ENCODE measurements around the gene GHDC. TPM values are rescaled to one million over a fixed set of nuclear protein-coding genes. Genes with fewer than 3 reads are reported as not detected.
"Not testable (repeated sequence)": the region's sequence is repeated elsewhere in the genome, so short reads cannot be mapped to it uniquely, and the experiment has no call there.

GHDC gene
- total RNA-seq, 1 experiment from 2014 or later, result 7.5 TPM

DNA sequence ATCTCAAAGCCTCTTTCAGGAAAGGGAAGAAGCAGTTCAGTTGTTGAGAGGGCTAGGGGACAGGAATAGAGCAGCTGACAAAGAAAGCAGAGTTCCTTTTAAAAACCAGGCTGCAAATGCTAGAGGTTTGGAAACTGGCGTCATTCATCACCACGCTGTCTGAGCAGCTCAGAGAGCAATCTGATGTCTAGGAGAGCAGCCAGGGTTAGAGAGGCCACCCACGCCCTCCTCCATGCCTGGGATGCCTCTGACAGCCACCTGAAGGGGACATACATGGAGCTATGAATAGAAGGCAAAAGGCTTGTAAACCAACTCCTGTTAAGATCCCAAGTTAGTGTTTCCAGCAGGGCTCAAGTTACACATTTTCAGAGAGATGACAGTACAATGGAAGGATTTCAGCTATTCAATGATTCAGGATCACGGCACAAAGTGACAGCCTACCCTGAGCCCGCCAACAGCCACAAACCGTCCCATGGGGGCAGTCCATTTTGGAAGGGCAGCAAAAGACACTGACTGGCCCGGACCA is 51.9 kb downstream of the GHDC start (continued):
- TF ChIP-seq KAT7 (CRISPR knock-in tag; IDR thresholded peaks at IDR 0.05; ENCODE audit: borderline replicate concordance), result no peak
- no peak for TF ChIP-seq CREM (CRISPR knock-in tag; IDR thresholded peaks at IDR 0.05)

DNA sequence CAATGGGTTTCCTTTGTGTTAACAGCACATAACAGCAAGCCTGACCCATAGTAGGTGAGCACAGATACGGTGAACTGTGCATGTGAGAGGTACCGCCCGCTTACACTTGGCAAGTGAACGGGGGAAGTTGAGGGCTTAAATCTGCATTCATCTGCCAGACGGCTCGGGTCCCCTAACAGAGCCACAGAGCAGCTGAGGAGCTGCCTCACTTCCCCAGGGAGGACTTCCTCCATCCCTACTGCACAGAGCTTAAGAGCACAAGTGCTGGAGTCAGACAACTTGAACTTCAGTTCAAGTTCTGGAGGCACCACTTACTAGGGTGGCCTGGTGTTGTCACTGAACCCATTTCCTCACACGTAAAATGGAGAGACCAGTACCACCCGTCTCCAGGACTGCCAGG is 52.9 kb downstream of the GHDC start:
- peak overlapping the region; percentile 45; the same call in 1 of the 2 replicates for H3K27ac Mint-ChIP-seq

DNA sequence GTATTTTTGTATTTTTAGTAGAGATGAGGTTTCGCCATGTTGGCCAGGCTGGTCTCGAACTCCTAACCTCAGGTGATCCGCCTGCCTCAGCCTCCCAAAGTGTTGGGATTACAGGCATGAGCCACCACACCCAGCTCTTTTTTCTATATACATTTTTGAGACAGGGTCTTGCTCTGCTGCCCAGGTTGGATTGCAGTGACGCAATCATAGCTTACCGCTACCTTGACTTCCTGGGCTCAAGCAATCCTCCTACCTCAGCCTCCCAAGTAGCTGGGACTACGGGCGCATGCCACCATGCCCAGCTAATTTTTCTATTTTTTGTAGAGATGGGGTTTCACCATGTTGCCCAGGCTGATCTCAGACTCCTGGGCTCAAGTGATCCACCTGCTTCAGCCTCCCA is 53.6 kb downstream of the GHDC start:
- POLR2A ChIA-PET, result interaction anchor here (0.6 kb wide), 1 partner anchor 14 kb away, joined by 3 read pairs; no protein-coding TSS in a partner anchor
- not testable (repeated sequence) for H3K4me3 Mint-ChIP-seq
- peaks cover 13% of the 10 kb centered on the region; the same call in 1 of the 2 replicates for H3K36me3 Mint-ChIP-seq

More for the DNA sequence above, 52.9 kb downstream of the GHDC start:
- H3K27me3 Mint-ChIP-seq (ENCODE audit: low read depth), result no peaks in the 10 kb centered on the region
- H3K4me1 Mint-ChIP-seq, result peaks cover 12% of the 10 kb centered on the region
- no peak overlapping the region for H3K4me3 Mint-ChIP-seq
- CTCF ChIA-PET, result no interaction called here
- DNase-seq (ENCODE audit: low spot score) (no peak), ATAC-seq (no peak)
- TF ChIP-seq, protein P1, sequence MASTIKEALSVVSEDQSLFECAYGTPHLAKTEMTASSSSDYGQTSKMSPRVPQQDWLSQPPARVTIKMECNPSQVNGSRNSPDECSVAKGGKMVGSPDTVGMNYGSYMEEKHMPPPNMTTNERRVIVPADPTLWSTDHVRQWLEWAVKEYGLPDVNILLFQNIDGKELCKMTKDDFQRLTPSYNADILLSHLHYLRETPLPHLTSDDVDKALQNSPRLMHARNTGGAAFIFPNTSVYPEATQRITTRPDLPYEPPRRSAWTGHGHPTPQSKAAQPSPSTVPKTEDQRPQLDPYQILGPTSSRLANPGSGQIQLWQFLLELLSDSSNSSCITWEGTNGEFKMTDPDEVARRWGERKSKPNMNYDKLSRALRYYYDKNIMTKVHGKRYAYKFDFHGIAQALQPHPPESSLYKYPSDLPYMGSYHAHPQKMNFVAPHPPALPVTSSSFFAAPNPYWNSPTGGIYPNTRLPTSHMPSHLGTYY (CRISPR knock-in tag; IDR thresholded peaks at IDR 0.05), result no peak
- TF ChIP-seq ATF1 (CRISPR knock-in tag; IDR thresholded peaks at IDR 0.05), result no peak
- no peak for TF ChIP-seq TP53 (CRISPR knock-in tag; IDR thresholded peaks at IDR 0.05)
- TF ChIP-seq, protein P2, sequence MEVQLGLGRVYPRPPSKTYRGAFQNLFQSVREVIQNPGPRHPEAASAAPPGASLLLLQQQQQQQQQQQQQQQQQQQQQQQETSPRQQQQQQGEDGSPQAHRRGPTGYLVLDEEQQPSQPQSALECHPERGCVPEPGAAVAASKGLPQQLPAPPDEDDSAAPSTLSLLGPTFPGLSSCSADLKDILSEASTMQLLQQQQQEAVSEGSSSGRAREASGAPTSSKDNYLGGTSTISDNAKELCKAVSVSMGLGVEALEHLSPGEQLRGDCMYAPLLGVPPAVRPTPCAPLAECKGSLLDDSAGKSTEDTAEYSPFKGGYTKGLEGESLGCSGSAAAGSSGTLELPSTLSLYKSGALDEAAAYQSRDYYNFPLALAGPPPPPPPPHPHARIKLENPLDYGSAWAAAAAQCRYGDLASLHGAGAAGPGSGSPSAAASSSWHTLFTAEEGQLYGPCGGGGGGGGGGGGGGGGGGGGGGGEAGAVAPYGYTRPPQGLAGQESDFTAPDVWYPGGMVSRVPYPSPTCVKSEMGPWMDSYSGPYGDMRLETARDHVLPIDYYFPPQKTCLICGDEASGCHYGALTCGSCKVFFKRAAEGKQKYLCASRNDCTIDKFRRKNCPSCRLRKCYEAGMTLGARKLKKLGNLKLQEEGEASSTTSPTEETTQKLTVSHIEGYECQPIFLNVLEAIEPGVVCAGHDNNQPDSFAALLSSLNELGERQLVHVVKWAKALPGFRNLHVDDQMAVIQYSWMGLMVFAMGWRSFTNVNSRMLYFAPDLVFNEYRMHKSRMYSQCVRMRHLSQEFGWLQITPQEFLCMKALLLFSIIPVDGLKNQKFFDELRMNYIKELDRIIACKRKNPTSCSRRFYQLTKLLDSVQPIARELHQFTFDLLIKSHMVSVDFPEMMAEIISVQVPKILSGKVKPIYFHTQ (CRISPR knock-in tag; IDR thresholded peaks at IDR 0.05), result no peak
- TF ChIP-seq, protein P3, sequence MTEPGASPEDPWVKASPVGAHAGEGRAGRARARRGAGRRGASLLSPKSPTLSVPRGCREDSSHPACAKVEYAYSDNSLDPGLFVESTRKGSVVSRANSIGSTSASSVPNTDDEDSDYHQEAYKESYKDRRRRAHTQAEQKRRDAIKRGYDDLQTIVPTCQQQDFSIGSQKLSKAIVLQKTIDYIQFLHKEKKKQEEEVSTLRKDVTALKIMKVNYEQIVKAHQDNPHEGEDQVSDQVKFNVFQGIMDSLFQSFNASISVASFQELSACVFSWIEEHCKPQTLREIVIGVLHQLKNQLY (CRISPR knock-in tag; IDR thresholded peaks at IDR 0.05), result no peak
- TF ChIP-seq PRRX2 (CRISPR knock-in tag; IDR thresholded peaks at IDR 0.05), result no peak
- TF ChIP-seq TEAD1 (CRISPR knock-in tag; IDR thresholded peaks at IDR 0.05), result no peak
- TF ChIP-seq, protein P4, sequence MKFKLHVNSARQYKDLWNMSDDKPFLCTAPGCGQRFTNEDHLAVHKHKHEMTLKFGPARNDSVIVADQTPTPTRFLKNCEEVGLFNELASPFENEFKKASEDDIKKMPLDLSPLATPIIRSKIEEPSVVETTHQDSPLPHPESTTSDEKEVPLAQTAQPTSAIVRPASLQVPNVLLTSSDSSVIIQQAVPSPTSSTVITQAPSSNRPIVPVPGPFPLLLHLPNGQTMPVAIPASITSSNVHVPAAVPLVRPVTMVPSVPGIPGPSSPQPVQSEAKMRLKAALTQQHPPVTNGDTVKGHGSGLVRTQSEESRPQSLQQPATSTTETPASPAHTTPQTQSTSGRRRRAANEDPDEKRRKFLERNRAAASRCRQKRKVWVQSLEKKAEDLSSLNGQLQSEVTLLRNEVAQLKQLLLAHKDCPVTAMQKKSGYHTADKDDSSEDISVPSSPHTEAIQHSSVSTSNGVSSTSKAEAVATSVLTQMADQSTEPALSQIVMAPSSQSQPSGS (CRISPR knock-in tag; IDR thresholded peaks at IDR 0.05; ENCODE audit: borderline replicate concordance, low read depth), result no peak
- TF ChIP-seq ZBTB21 (CRISPR knock-in tag; IDR thresholded peaks at IDR 0.05; ENCODE audit: borderline replicate concordance), result no peak
- TF ChIP-seq SMAD4 (CRISPR knock-in tag; IDR thresholded peaks at IDR 0.05), result no peak
- POLR2A ChIA-PET, result no interaction called here
- H3K36me3 Mint-ChIP-seq, result peaks cover 16% of the 10 kb centered on the region
- H3K9me3 Mint-ChIP-seq, result no peaks in the 10 kb centered on the region

More for the DNA sequence above, 53.6 kb downstream of the GHDC start:
- ATAC-seq; H3K27ac Mint-ChIP-seq; H3K27me3 Mint-ChIP-seq (ENCODE audit: low read depth); DNase-seq (ENCODE audit: low spot score); H3K9me3 Mint-ChIP-seq: not testable (repeated sequence)
- peaks cover 19% of the 10 kb centered on the region for H3K4me1 Mint-ChIP-seq
- CTCF ChIA-PET, result interaction anchor here (0.7 to 1.3 kb wide), 3 partner anchors 10 to 112 kb away, joined by 3 read pairs; no protein-coding TSS in a partner anchor

Other genes starting within 250 kb of the GHDC start
- gene CNP, start 227.7 kb downstream of the GHDC start, total RNA-seq (2021), result 52.5 to 54.2 TPM (median 53.9 TPM) in 3 replicates
- 111 to 140 TPM (median 114 TPM) in 3 replicates for gene DNAJC7, start 177.1 kb downstream of the GHDC start, total RNA-seq (2021)
- 31.9 to 37.3 TPM (median 36.1 TPM) in 3 replicates for gene NKIRAS2, start 174.4 kb downstream of the GHDC start, total RNA-seq (2021)
- 1.9 to 2.8 TPM (median 2.5 TPM) in 3 replicates for gene C17orf113, start 143.9 kb downstream of the GHDC start, total RNA-seq (2021)
- 3.1 to 4.5 TPM (median 3.7 TPM) in 3 replicates for gene ZNF385C, start 96.0 kb downstream of the GHDC start, total RNA-seq (2021)
- gene DHX58, start 81.8 kb downstream of the GHDC start, total RNA-seq (2021), result 6.3 to 7.6 TPM (median 7.3 TPM) in 3 replicates
- 44.8 to 54.0 TPM (median 52.7 TPM) in 3 replicates for gene KAT2A, start 73.1 kb downstream of the GHDC start, total RNA-seq (2021)
- gene HSPB9, start 71.7 kb downstream of the GHDC start, total RNA-seq (2021), result 0.30 to 0.57 TPM (median 0.46 TPM) in 3 replicates
- gene RAB5C, start 39.5 kb downstream of the GHDC start, total RNA-seq (2021), result 74.3 to 84.8 TPM (median 84.1 TPM) in 3 replicates
- 0.24 to 0.46 TPM (median 0.34 TPM) in 3 replicates for gene KCNH4, start 13.4 kb downstream of the GHDC start, total RNA-seq (2021)
- not detected in 3 replicates for gene HCRT, start 9.0 kb downstream of the GHDC start, total RNA-seq (2021)
- gene STAT5B, start 81.9 kb upstream of the GHDC start, total RNA-seq (2021), result 36.4 to 42.2 TPM (median 37.9 TPM) in 3 replicates
- 6.6 to 10.9 TPM (median 9.7 TPM) in 3 replicates for gene STAT5A, start 94.0 kb upstream of the GHDC start, total RNA-seq (2021)
- 74.4 to 98.0 TPM (median 74.9 TPM) in 3 replicates for gene STAT3, start 193.9 kb upstream of the GHDC start, total RNA-seq (2021)
- 24.6 to 28.4 TPM (median 27.8 TPM) in 3 replicates for gene CAVIN1, start 228.8 kb upstream of the GHDC start, total RNA-seq (2021)

Data from WTC11 (cell line).